Measurements from ENCODE around the gene CHAT.

CHAT gene

DNA sequence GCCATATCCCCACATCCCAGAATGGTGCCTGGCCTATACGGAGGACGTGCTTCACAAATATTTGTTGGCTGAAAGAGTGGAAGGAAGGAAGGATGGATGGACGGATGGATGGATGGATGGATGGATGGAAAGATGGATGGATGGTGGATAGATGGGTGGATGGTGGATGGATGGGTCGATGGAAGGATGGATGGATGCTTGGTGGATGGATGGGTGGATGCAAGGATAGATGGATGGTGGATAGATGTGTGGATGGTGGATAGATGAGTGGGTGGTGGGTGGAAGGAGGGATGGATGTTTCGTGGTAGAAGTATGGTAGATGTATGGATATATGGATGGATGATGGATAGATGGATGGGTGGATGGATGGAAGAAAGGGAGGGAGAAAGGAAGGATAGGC is 10.8 kb downstream of the CHAT start:
- Histone ChIP-seq H3K27ac (replicated peaks) (no peak overlapping the region), H3K4me3 (replicated peaks; ENCODE audit: insufficient read depth, low read length) (no peak overlapping the region), H3K27me3 (ENCODE audit: insufficient read depth, poor library complexity, severe bottlenecking) (no peaks in the 10 kb centered on the region)
- TF ChIP-seq, protein P1, sequence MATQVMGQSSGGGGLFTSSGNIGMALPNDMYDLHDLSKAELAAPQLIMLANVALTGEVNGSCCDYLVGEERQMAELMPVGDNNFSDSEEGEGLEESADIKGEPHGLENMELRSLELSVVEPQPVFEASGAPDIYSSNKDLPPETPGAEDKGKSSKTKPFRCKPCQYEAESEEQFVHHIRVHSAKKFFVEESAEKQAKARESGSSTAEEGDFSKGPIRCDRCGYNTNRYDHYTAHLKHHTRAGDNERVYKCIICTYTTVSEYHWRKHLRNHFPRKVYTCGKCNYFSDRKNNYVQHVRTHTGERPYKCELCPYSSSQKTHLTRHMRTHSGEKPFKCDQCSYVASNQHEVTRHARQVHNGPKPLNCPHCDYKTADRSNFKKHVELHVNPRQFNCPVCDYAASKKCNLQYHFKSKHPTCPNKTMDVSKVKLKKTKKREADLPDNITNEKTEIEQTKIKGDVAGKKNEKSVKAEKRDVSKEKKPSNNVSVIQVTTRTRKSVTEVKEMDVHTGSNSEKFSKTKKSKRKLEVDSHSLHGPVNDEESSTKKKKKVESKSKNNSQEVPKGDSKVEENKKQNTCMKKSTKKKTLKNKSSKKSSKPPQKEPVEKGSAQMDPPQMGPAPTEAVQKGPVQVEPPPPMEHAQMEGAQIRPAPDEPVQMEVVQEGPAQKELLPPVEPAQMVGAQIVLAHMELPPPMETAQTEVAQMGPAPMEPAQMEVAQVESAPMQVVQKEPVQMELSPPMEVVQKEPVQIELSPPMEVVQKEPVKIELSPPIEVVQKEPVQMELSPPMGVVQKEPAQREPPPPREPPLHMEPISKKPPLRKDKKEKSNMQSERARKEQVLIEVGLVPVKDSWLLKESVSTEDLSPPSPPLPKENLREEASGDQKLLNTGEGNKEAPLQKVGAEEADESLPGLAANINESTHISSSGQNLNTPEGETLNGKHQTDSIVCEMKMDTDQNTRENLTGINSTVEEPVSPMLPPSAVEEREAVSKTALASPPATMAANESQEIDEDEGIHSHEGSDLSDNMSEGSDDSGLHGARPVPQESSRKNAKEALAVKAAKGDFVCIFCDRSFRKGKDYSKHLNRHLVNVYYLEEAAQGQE (IDR thresholded peaks at IDR 0.05; ENCODE audit: insufficient replicate concordance, low read depth): no peak
- TF ChIP-seq, protein P2, sequence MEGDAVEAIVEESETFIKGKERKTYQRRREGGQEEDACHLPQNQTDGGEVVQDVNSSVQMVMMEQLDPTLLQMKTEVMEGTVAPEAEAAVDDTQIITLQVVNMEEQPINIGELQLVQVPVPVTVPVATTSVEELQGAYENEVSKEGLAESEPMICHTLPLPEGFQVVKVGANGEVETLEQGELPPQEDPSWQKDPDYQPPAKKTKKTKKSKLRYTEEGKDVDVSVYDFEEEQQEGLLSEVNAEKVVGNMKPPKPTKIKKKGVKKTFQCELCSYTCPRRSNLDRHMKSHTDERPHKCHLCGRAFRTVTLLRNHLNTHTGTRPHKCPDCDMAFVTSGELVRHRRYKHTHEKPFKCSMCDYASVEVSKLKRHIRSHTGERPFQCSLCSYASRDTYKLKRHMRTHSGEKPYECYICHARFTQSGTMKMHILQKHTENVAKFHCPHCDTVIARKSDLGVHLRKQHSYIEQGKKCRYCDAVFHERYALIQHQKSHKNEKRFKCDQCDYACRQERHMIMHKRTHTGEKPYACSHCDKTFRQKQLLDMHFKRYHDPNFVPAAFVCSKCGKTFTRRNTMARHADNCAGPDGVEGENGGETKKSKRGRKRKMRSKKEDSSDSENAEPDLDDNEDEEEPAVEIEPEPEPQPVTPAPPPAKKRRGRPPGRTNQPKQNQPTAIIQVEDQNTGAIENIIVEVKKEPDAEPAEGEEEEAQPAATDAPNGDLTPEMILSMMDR (IDR thresholded peaks at IDR 0.05; ENCODE audit: insufficient read depth, low read length): no peak
- TF ChIP-seq SPI1 (IDR thresholded peaks at IDR 0.05; ENCODE audit: borderline replicate concordance, low read depth): no peak
- no peak for TF ChIP-seq GABPA (IDR thresholded peaks at IDR 0.05; ENCODE audit: low read depth)
- TF ChIP-seq POLR2AphosphoS5 (IDR thresholded peaks at IDR 0.05; ENCODE audit: low read depth): no peak
- DNase-seq (ENCODE audit: low read depth in 1 of 2, low spot score in 1 of 2): no peak

DNA sequence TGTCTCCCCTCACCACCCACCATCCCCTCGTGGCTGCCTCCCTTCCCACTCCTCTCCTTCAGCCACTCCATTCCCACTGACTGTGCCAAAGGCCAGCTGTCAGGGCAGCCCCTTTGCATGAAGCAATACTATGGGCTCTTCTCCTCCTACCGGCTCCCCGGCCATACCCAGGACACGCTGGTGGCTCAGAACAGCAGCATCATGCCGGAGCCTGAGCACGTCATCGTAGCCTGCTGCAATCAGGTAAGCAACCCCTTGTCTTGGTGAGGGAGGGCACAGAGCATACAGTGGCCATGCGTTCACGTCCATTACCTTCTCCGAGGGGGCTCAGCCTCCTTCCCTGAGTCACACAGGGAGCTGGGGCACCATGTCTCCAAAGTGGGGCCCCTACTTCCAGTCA is 11.6 kb downstream of the CHAT start:
- Histone ChIP-seq H3K27ac (replicated peaks) (no peak overlapping the region), H3K4me3 (replicated peaks; ENCODE audit: insufficient read depth, low read length) (no peak overlapping the region), H3K27me3 (ENCODE audit: insufficient read depth, poor library complexity, severe bottlenecking) (no peaks in the 10 kb centered on the region)
- DNase-seq (ENCODE audit: low read depth in 1 of 2, low spot score in 1 of 2): no peak
- TF ChIP-seq GABPA (IDR thresholded peaks at IDR 0.05; ENCODE audit: low read depth) (no peak), SPI1 (IDR thresholded peaks at IDR 0.05; ENCODE audit: borderline replicate concordance, low read depth) (no peak), POLR2AphosphoS5 (IDR thresholded peaks at IDR 0.05; ENCODE audit: low read depth) (no peak)
- TF ChIP-seq, protein P2 (IDR thresholded peaks at IDR 0.05; ENCODE audit: insufficient read depth, low read length): no peak
- TF ChIP-seq, protein P1 (IDR thresholded peaks at IDR 0.05; ENCODE audit: insufficient replicate concordance, low read depth): no peak

DNA sequence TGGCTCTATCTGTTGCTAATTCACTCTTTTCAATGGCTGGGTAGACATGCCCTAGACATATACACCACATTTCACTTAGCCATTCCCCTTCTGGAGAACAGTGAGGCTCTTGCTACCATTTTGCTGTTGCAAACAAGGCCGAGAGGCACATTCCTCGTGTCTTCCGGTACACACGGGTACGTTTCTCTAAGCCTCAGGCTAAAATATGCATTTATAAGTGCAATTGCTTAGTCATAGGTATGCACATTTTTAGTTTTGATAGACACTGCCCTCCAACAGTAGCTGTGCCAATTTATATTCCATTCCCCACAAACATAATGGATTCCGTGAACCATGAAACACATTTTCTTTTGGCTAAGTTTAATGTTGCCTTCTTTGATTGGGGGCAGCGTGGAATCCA is 13.2 kb downstream of the CHAT start:
- TF ChIP-seq GABPA (IDR thresholded peaks at IDR 0.05; ENCODE audit: low read depth) (no peak), POLR2AphosphoS5 (IDR thresholded peaks at IDR 0.05; ENCODE audit: low read depth) (no peak), SPI1 (IDR thresholded peaks at IDR 0.05; ENCODE audit: borderline replicate concordance, low read depth) (no peak)
- TF ChIP-seq, protein P1 (IDR thresholded peaks at IDR 0.05; ENCODE audit: insufficient replicate concordance, low read depth): no peak
- TF ChIP-seq, protein P2 (IDR thresholded peaks at IDR 0.05; ENCODE audit: insufficient read depth, low read length): no peak
- no peak for DNase-seq (ENCODE audit: low read depth in 1 of 2, low spot score in 1 of 2)
- Histone ChIP-seq H3K27me3 (ENCODE audit: insufficient read depth, poor library complexity, severe bottlenecking) (no peaks in the 10 kb centered on the region), H3K27ac (replicated peaks) (no peak overlapping the region), H3K4me3 (replicated peaks; ENCODE audit: insufficient read depth, low read length) (no peak overlapping the region)

Data from HL-60 (cell line).